ENCODE results near the gene CLCN6. TPM values are rescaled to one million over a fixed set of nuclear protein-coding genes. Genes with fewer than 3 reads are reported as not detected.

CLCN6 gene
- total RNA-seq, 1 donor from 2014 or later, result 94.3 TPM

DNA sequence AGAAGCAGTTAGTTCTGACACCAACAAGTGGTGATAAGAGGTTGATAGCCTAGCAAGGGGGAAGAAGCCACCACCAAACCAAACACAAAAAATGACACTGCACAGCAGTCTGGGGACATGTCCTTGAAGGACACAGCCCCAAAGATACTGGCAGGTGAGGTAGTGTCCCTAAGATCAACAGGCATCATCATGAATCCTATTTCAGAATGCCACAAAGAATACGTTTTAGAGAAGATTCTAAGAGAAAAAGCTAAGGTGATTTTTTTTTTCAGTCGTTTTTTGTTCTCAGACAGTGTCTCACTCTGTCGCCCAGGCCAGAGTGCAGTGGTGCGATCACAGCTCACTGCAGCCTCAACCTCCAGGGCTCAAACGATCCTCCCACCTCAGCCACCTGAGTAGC lies 19.8 kb upstream of the CLCN6 start:
- peaks cover 4% of the 10 kb centered on the region for H3K9me3 Mint-ChIP-seq (ENCODE audit: unreplicated experiment)
- peaks cover 4% of the 10 kb centered on the region for H3K4me1 Mint-ChIP-seq (ENCODE audit: low read depth, unreplicated experiment)
- TF ChIP-seq, protein P1, sequence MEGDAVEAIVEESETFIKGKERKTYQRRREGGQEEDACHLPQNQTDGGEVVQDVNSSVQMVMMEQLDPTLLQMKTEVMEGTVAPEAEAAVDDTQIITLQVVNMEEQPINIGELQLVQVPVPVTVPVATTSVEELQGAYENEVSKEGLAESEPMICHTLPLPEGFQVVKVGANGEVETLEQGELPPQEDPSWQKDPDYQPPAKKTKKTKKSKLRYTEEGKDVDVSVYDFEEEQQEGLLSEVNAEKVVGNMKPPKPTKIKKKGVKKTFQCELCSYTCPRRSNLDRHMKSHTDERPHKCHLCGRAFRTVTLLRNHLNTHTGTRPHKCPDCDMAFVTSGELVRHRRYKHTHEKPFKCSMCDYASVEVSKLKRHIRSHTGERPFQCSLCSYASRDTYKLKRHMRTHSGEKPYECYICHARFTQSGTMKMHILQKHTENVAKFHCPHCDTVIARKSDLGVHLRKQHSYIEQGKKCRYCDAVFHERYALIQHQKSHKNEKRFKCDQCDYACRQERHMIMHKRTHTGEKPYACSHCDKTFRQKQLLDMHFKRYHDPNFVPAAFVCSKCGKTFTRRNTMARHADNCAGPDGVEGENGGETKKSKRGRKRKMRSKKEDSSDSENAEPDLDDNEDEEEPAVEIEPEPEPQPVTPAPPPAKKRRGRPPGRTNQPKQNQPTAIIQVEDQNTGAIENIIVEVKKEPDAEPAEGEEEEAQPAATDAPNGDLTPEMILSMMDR (IDR thresholded peaks at IDR 0.05; ENCODE audit: partially characterized antibody, unreplicated experiment), result no peak
- DNase-seq, result no peak
- peaks cover 10% of the 10 kb centered on the region for H3K27me3 Mint-ChIP-seq (ENCODE audit: unreplicated experiment)
- H3K27ac Mint-ChIP-seq (ENCODE audit: unreplicated experiment), result no peak overlapping the region
- no peak overlapping the region for H3K4me3 Mint-ChIP-seq (ENCODE audit: unreplicated experiment)
- no peaks in the 10 kb centered on the region for H3K36me3 Mint-ChIP-seq (ENCODE audit: unreplicated experiment)

DNA sequence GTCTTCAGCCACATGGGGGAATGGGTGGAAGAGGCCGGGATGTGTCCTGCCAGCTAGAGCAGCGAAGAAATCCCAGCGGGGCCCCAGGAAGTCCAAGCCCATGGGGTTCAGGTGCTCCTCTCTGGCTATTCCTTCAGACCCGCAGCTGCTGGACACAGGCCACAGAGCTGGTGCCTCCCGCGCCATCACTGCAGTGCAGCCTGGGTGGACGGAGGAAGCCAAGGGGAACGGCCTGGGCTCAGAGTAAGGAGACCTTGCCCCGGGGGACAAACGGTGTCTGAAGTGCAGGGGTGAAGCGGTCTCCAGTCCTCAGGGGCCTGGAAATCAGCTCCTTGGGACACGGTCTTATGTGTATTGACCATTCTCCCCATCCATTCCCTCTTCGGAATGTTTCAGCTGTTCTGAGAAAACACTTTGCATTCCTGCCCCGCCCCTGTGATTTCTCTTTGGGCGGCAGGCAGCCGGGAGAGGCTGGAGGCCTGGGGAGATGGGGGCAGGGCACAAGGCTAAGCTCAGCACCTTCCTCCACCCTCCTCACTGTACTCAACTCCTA lies 18.7 kb upstream of the CLCN6 start:
- H3K36me3 Mint-ChIP-seq (ENCODE audit: unreplicated experiment), result no peaks in the 10 kb centered on the region
- peaks cover 10% of the 10 kb centered on the region for H3K27me3 Mint-ChIP-seq (ENCODE audit: unreplicated experiment)
- H3K4me1 Mint-ChIP-seq (ENCODE audit: low read depth, unreplicated experiment), result peaks cover 4% of the 10 kb centered on the region
- H3K27ac Mint-ChIP-seq (ENCODE audit: unreplicated experiment), result no peak overlapping the region
- H3K4me3 Mint-ChIP-seq (ENCODE audit: unreplicated experiment), result no peak overlapping the region
- TF ChIP-seq, protein P1 (IDR thresholded peaks at IDR 0.05; ENCODE audit: partially characterized antibody, unreplicated experiment), result no peak
- no peak for DNase-seq
- H3K9me3 Mint-ChIP-seq (ENCODE audit: unreplicated experiment), result peaks cover 7% of the 10 kb centered on the region

DNA sequence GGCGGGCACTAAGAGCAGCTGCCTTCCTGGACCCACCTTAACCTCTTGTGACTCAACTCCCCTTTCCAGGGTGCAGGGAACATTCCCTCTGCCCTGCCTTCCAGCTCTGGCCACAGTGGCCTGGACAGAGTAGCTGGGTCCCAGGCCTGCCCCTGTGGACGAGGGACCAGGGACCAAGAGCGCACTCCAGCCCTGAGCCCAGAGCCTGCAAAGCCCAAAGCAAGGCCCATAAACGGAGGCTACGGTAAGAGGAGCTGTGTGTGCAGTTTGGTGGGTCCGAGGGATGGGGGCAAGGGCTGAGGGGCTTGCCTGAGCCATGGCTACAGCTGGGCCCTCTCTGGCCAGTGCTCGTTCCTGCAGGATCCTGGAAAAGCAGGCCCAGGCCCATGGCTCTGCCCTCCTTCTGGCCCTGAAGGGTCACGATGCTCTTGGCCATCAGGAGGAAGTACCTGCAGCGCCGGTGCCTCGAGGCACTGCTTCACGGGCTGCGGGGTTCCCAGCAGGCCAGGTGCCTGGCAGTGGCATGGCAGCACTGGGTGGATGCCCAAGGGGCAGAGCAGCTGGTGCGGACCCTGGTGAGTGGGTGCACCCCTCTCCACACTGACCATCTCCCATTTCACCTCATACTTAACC lies 18.1 kb upstream of the CLCN6 start:
- Mint-ChIP-seq H3K4me1 (ENCODE audit: low read depth, unreplicated experiment) (peaks cover 4% of the 10 kb centered on the region), H3K27me3 (ENCODE audit: unreplicated experiment) (peaks cover 10% of the 10 kb centered on the region), H3K9me3 (ENCODE audit: unreplicated experiment) (peaks cover 7% of the 10 kb centered on the region), H3K4me3 (ENCODE audit: unreplicated experiment) (no peak overlapping the region), H3K27ac (ENCODE audit: unreplicated experiment) (no peak overlapping the region), H3K36me3 (ENCODE audit: unreplicated experiment) (no peaks in the 10 kb centered on the region)
- TF ChIP-seq, protein P1 (IDR thresholded peaks at IDR 0.05; ENCODE audit: partially characterized antibody, unreplicated experiment), result no peak
- no peak for DNase-seq

DNA sequence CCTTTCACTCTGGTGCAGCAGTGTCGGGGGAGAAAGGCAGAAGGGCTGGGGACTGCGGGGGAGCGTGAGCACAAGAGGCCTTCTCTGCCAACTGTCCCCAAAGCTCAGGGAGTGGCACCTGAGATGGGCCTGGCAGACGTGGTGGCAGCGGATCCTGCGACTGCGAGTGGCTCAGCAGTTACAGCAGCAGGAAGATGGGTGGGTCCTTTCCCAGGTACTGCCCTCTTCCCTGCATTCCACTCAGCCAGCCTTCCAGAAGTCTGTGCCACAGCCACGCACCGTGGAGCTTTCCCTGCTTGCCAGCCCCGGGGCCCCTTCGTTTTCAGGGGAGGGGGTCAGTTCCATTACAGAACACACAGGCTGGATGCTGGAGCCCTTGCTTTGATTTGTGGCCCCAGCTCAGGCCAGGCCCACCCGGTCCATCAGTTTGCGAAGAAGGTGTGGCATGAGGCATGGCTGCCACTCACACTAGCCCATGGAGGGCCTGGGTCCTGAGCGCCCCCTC lies 17.4 kb upstream of the CLCN6 start:
- Mint-ChIP-seq H3K4me1 (ENCODE audit: low read depth, unreplicated experiment) (peaks cover 4% of the 10 kb centered on the region), H3K27me3 (ENCODE audit: unreplicated experiment) (peaks cover 10% of the 10 kb centered on the region), H3K9me3 (ENCODE audit: unreplicated experiment) (peaks cover 7% of the 10 kb centered on the region), H3K4me3 (ENCODE audit: unreplicated experiment) (no peak overlapping the region), H3K36me3 (ENCODE audit: unreplicated experiment) (no peaks in the 10 kb centered on the region), H3K27ac (ENCODE audit: unreplicated experiment) (no peak overlapping the region)
- TF ChIP-seq, protein P1 (IDR thresholded peaks at IDR 0.05; ENCODE audit: partially characterized antibody, unreplicated experiment), result no peak
- DNase-seq, result no peak
